ENCODE measurements around the gene PROX1. TPM values are rescaled to one million over a fixed set of nuclear protein-coding genes. Genes with fewer than 3 reads are reported as not detected.

Gene PROX1
- total and polyA plus RNA-seq, 4 experiments from 2014 or later, result not detected

GRCh38 chr1:213980906-213981305, 6.9 kb upstream of the PROX1 start:
- Histone ChIP-seq H3K9me3 (ENCODE audit: control insufficient read depth in 1 of 2, low read length in 2 of 2) (no peaks in the 10 kb centered on the region), H3K36me3 (ENCODE audit: insufficient read depth, low read length) (no peaks in the 10 kb centered on the region), H3K27me3 (ENCODE audit: insufficient read depth, low read length) (peaks cover 62% of the 10 kb centered on the region), H3K4me3 (ENCODE audit: low read length in 2 of 2) (no peak overlapping the region), H3K4me1 (ENCODE audit: insufficient read depth, low read length) (peaks cover 4% of the 10 kb centered on the region), H3K27ac (ENCODE audit: low read depth, low read length) (no peak overlapping the region)
- intact Hi-C loops (cut with micrococcal nuclease), result loop anchor here (10.0 kb wide), 2 partner anchors 64 to 196 kb away; no protein-coding TSS in a partner anchor
- Mint-ChIP-seq H3K4me1 (peaks cover 4 to 26% (median 12%) of the 10 kb centered on the region in 4 donors), H3K4me3 (peak overlapping the region in 1 of 8 donors; percentile 24), H3K36me3 (no peaks in the 10 kb centered on the region), H3K9me3 (peaks cover 0 to 33% (median 14%) of the 10 kb centered on the region in 8 donors), H3K27ac (no peak overlapping the region), H3K27me3 (peaks cover 58% of the 10 kb centered on the region in 2 donors)
- ChIA-PET POLR2A (ENCODE audit: partially characterized antibody) (no interaction called here), CTCF (ENCODE audit: partially characterized antibody) (no interaction called here)
- no peak for DNase-seq

GRCh38 chr1:213982289-213982671, 5.5 kb upstream of the PROX1 start:
- no peaks in the 10 kb centered on the region for H3K36me3 Mint-ChIP-seq
- H3K4me3 ChIP-seq (ENCODE audit: low read length in 2 of 2), result no peak overlapping the region
- H3K4me1 Mint-ChIP-seq, result peaks cover 15 to 34% (median 19%) of the 10 kb centered on the region in 4 donors
- peak overlapping the region in 3 of 8 donors; percentile 6 to 32 (median 29) for H3K4me3 Mint-ChIP-seq
- intact Hi-C loops (cut with micrococcal nuclease), result loop anchor here (10.0 kb wide), 2 partner anchors 63 to 197 kb away; no protein-coding TSS in a partner anchor
- H3K36me3 ChIP-seq (ENCODE audit: insufficient read depth, low read length), result no peaks in the 10 kb centered on the region
- H3K27me3 ChIP-seq (ENCODE audit: insufficient read depth, low read length), result peaks cover 75% of the 10 kb centered on the region
- DNase-seq, result no peak
- H3K9me3 Mint-ChIP-seq, result peaks cover 0 to 40% (median 17%) of the 10 kb centered on the region in 8 donors
- ChIA-PET POLR2A (ENCODE audit: partially characterized antibody) (no interaction called here), CTCF (ENCODE audit: partially characterized antibody) (no interaction called here)
- peaks cover 14% of the 10 kb centered on the region for H3K4me1 ChIP-seq (ENCODE audit: insufficient read depth, low read length)
- H3K9me3 ChIP-seq (ENCODE audit: control insufficient read depth in 1 of 2, low read length in 2 of 2), result no peaks in the 10 kb centered on the region
- H3K27ac ChIP-seq (ENCODE audit: low read depth, low read length), result no peak overlapping the region
- H3K27ac Mint-ChIP-seq, result no peak overlapping the region
- H3K27me3 Mint-ChIP-seq, result peaks cover 62 to 66% of the 10 kb centered on the region in 2 donors

DNA sequence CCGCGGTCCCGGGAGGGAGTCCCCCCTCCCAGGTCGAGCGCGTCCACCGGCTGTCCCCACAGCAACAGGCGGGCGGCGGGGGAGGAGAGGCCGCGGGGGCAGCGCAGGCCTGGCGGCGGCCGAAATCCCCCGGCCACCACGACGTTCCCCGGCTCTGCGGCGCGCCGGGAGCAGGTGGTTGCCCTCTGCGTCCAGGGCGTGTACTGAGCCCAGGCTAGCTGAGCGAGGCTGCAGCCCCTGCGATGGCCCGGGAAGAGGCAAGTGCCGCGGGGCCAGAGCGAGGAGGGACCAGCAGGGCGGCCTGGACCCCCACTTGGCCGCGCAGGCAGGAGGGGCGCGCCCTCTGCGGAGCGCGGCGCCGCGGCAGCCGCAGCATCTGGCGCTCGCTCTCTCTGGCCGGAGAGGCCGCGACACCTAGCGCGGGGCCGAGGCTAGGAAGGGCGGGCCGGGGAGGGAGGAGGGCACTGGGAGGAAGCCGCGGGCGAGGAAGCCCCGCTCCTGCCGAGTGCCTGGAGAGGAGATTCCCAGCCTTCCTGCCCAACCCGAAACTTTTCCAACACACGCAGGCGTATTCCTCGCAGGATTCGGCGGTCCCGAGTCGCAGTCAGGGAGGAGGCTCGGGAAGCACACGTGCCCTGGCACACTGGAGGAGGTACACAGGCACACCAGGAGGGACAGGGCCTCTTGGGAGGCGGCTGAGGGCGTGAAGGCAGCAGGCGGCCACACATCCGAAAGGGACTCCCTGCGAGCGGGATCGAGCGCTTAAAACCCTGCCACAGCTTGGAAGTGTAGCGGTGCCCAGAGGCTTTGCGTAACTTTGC, 4.9 kb upstream of the PROX1 start:
- peaks cover 61 to 66% of the 10 kb centered on the region in 2 donors for H3K27me3 Mint-ChIP-seq
- Histone ChIP-seq H3K9me3 (ENCODE audit: control insufficient read depth in 1 of 2, low read length in 2 of 2) (no peaks in the 10 kb centered on the region), H3K4me1 (ENCODE audit: insufficient read depth, low read length) (peaks cover 18% of the 10 kb centered on the region), H3K4me3 (ENCODE audit: low read length in 2 of 2) (no peak overlapping the region), H3K36me3 (ENCODE audit: insufficient read depth, low read length) (no peaks in the 10 kb centered on the region), H3K27me3 (ENCODE audit: insufficient read depth, low read length) (peaks cover 75% of the 10 kb centered on the region), H3K27ac (ENCODE audit: low read depth, low read length) (no peak overlapping the region)
- peaks cover 18 to 36% (median 23%) of the 10 kb centered on the region in 4 donors for H3K4me1 Mint-ChIP-seq
- H3K27ac Mint-ChIP-seq, result no peak overlapping the region
- ChIA-PET CTCF (ENCODE audit: partially characterized antibody) (no interaction called here), POLR2A (ENCODE audit: partially characterized antibody) (no interaction called here)
- peaks cover 0 to 40% (median 20%) of the 10 kb centered on the region in 8 donors for H3K9me3 Mint-ChIP-seq
- H3K36me3 Mint-ChIP-seq, result peaks cover 0 to 2% of the 10 kb centered on the region in 2 donors
- peak overlapping the region in 3 of 8 donors; percentile 6 to 52 (median 32) for H3K4me3 Mint-ChIP-seq
- DNase-seq, result no peak
- intact Hi-C loops (cut with micrococcal nuclease), result loop anchor here (10.0 kb wide), 2 partner anchors 62 to 198 kb away; no protein-coding TSS in a partner anchor

DNA sequence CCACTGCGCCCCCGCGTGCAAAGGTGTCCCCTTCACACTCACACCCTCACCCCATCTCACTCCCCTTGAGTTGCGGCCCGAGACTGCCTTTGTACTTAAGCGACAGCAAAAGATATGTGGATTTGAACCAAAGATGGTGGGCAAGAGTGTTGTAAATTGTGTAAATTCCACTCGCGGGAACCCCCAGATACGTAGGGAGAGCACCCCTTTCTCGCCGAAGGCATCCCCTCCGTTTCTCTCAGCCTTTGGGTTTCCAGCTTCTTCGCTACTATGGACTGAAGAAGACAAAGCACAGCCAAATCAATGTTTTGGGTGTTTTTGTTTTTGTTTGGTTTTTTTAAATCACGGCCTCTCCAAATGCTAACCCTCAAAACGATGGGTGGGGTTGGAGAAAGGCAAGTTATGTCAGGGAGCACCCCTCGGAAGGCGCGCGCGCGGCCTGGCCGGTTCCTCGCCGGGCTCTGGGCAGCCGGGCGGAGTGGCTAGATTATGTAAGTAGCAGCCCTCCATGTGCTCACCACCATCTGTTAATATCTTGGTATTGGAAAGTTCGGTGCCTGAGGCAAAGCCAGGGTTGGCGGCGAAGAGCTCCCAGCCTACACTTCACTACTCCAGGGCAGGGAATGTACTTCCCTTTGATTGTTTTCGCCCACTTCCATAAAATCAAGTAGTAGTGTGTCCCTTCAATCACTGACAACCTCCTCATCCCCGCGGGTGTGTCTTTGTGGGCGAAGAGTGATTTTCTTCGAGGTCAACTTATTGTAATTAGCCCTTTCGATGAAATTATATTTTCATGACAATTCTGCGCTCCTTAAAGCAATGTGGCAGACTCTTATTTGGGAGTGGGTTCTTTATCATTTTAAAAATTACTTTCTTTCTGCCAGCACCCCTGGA, 4.0 kb upstream of the PROX1 start:
- Mint-ChIP-seq H3K4me1 (peaks cover 22 to 45% (median 31%) of the 10 kb centered on the region in 4 donors), H3K36me3 (peaks cover 5% of the 10 kb centered on the region in 2 donors), H3K9me3 (peaks cover 0 to 40% (median 20%) of the 10 kb centered on the region in 8 donors), H3K27me3 (peaks cover 63 to 69% of the 10 kb centered on the region in 2 donors), H3K27ac (peak overlapping the region in 1 of 7 donors; percentile 12), H3K4me3 (peak overlapping the region in 2 of 8 donors; percentile 23 to 52)
- peaks cover 26% of the 10 kb centered on the region for H3K4me1 ChIP-seq (ENCODE audit: insufficient read depth, low read length)
- POLR2A ChIA-PET (ENCODE audit: partially characterized antibody), result no interaction called here
- H3K9me3 ChIP-seq (ENCODE audit: control insufficient read depth in 1 of 2, low read length in 2 of 2), result no peaks in the 10 kb centered on the region
- CTCF ChIA-PET (ENCODE audit: partially characterized antibody), result no interaction called here
- H3K27me3 ChIP-seq (ENCODE audit: insufficient read depth, low read length), result peaks cover 77% of the 10 kb centered on the region
- intact Hi-C loops (cut with micrococcal nuclease), result loop anchor here (10.0 kb wide), 2 partner anchors 61 to 199 kb away; no protein-coding TSS in a partner anchor
- H3K36me3 ChIP-seq (ENCODE audit: insufficient read depth, low read length), result no peaks in the 10 kb centered on the region
- H3K4me3 ChIP-seq (ENCODE audit: low read length in 2 of 2), result no peak overlapping the region
- H3K27ac ChIP-seq (ENCODE audit: low read depth, low read length), result no peak overlapping the region
- DNase-seq, result no peak

- intact Hi-C loops (cut with micrococcal nuclease), result loop anchor here (5.0 to 10.0 kb wide), 4 partner anchors 60 to 312 kb away; no protein-coding TSS in a partner anchor
- peaks cover 24 to 53% (median 37%) of the 10 kb centered on the region in 4 donors for H3K4me1 Mint-ChIP-seq
- no peak for DNase-seq
Measured at GRCh38 chr1:213984387-213985208, 3.2 kb upstream of the PROX1 start.

GRCh38 chr1:213985209-213986019, 2.4 kb upstream of the PROX1 start:
- no peak overlapping the region for H3K4me3 ChIP-seq (ENCODE audit: low read length in 2 of 2)
- Mint-ChIP-seq H3K9me3 (peaks cover 0 to 31% (median 16%) of the 10 kb centered on the region in 8 donors), H3K27ac (peak overlapping the region in 1 of 7 donors; percentile 6), H3K36me3 (peaks cover 5% of the 10 kb centered on the region in 2 donors), H3K4me3 (peak overlapping the region in 7 of 8 donors; percentile 5 to 60 (median 44)), H3K4me1 (peaks cover 24 to 55% (median 38%) of the 10 kb centered on the region in 4 donors), H3K27me3 (peaks cover 68 to 71% of the 10 kb centered on the region in 2 donors)
- no peak overlapping the region for H3K27ac ChIP-seq (ENCODE audit: low read depth, low read length)
- no peaks in the 10 kb centered on the region for H3K36me3 ChIP-seq (ENCODE audit: insufficient read depth, low read length)
- CTCF ChIA-PET (ENCODE audit: partially characterized antibody), result no interaction called here
- DNase-seq, result no peak
- peaks cover 36% of the 10 kb centered on the region for H3K4me1 ChIP-seq (ENCODE audit: insufficient read depth, low read length)
- H3K9me3 ChIP-seq (ENCODE audit: control insufficient read depth in 1 of 2, low read length in 2 of 2), result no peaks in the 10 kb centered on the region
- POLR2A ChIA-PET (ENCODE audit: partially characterized antibody), result no interaction called here
- intact Hi-C loops (cut with micrococcal nuclease), result loop anchor here (5.0 to 10.0 kb wide), 4 partner anchors 59 to 313 kb away; no protein-coding TSS in a partner anchor
- peaks cover 80% of the 10 kb centered on the region for H3K27me3 ChIP-seq (ENCODE audit: insufficient read depth, low read length)

More at GRCh38 chr1:213984387-213985208, 3.2 kb upstream of the PROX1 start:
- ChIA-PET CTCF (ENCODE audit: partially characterized antibody) (no interaction called here), POLR2A (ENCODE audit: partially characterized antibody) (no interaction called here)
- Histone ChIP-seq H3K9me3 (ENCODE audit: control insufficient read depth in 1 of 2, low read length in 2 of 2) (no peaks in the 10 kb centered on the region), H3K4me3 (ENCODE audit: low read length in 2 of 2) (no peak overlapping the region), H3K27me3 (ENCODE audit: insufficient read depth, low read length) (peaks cover 77% of the 10 kb centered on the region), H3K36me3 (ENCODE audit: insufficient read depth, low read length) (no peaks in the 10 kb centered on the region), H3K27ac (ENCODE audit: low read depth, low read length) (no peak overlapping the region), H3K4me1 (ENCODE audit: insufficient read depth, low read length) (peaks cover 35% of the 10 kb centered on the region)
- H3K4me3 Mint-ChIP-seq, result peak overlapping the region in 3 of 8 donors; percentile 11 to 36 (median 22)
- peaks cover 62 to 69% of the 10 kb centered on the region in 2 donors for H3K27me3 Mint-ChIP-seq
- peaks cover 5% of the 10 kb centered on the region in 2 donors for H3K36me3 Mint-ChIP-seq
- H3K9me3 Mint-ChIP-seq, result peaks cover 0 to 32% (median 17%) of the 10 kb centered on the region in 8 donors
- H3K27ac Mint-ChIP-seq, result no peak overlapping the region
